Hepatocyte (in vitro differentiated cells): Measurements from ENCODE around the gene ACO2.

Experiments used
- EZH2 ChIP-seq: fragments of 200-600 bp; sonication (generic); IDR thresholded peaks from 2 replicates; pipeline ENCODE4 v1.6.1; 2016; ENCODE audit warnings: antibody characterized with exemption, mild to moderate bottlenecking, borderline replicate concordance
- TF ChIP-seq, protein P1 (sequence below): fragments of 200-600 bp; sonication (generic); IDR thresholded peaks from 2 replicates; pipeline ENCODE4 v1.5.1; 2016; ENCODE audit warnings: antibody characterized with exemption, mild to moderate bottlenecking; ENCODE audit not compliant: poor library complexity

- TF ChIP-seq, protein P1, sequence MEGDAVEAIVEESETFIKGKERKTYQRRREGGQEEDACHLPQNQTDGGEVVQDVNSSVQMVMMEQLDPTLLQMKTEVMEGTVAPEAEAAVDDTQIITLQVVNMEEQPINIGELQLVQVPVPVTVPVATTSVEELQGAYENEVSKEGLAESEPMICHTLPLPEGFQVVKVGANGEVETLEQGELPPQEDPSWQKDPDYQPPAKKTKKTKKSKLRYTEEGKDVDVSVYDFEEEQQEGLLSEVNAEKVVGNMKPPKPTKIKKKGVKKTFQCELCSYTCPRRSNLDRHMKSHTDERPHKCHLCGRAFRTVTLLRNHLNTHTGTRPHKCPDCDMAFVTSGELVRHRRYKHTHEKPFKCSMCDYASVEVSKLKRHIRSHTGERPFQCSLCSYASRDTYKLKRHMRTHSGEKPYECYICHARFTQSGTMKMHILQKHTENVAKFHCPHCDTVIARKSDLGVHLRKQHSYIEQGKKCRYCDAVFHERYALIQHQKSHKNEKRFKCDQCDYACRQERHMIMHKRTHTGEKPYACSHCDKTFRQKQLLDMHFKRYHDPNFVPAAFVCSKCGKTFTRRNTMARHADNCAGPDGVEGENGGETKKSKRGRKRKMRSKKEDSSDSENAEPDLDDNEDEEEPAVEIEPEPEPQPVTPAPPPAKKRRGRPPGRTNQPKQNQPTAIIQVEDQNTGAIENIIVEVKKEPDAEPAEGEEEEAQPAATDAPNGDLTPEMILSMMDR: no peak
- TF ChIP-seq EZH2: no peak
These were observed 20.6 kb upstream of the ACO2 start for GRCh38 chr22:41448189-41448808.
